Measurements from ENCODE around the gene HASPIN.
"Not testable (repeated sequence)": the region's sequence is repeated elsewhere in the genome, so short reads cannot be mapped to it uniquely, and the experiment has no call there.

Gene HASPIN

GRCh38 chr17:3734911-3735276, 11.2 kb downstream of the HASPIN start:
- H3K79me1 ChIP-seq (ENCODE audit: low read length); H2AFZ ChIP-seq (ENCODE audit: insufficient read depth, low read length, poor library complexity); H3K4me1 ChIP-seq (ENCODE audit: control insufficient read depth in 1 of 2, insufficient read depth in 2 of 2, low read length in 2 of 2); H4K91ac ChIP-seq (ENCODE audit: low read depth, low read length); H3K4ac ChIP-seq (ENCODE audit: low read depth, low read length); H3K18ac ChIP-seq (ENCODE audit: low read length); H3K9me3 ChIP-seq (ENCODE audit: insufficient read depth, low read depth, low read length); H3K4me2 ChIP-seq (ENCODE audit: low read length); H2BK12ac ChIP-seq (ENCODE audit: low read length); H2BK5ac ChIP-seq (ENCODE audit: low read depth, low read length, poor library complexity); H3K14ac ChIP-seq (ENCODE audit: low read length); H3K23ac ChIP-seq (ENCODE audit: low read length); H4K12ac ChIP-seq (ENCODE audit: low read depth, low read length); H3K79me2 ChIP-seq (ENCODE audit: control insufficient read depth, insufficient read depth, low read length, poor library complexity); H2AK5ac ChIP-seq (ENCODE audit: low read length); H3K27me3 ChIP-seq (ENCODE audit: insufficient read depth, low read length); H3K36me3 ChIP-seq (ENCODE audit: control insufficient read depth in 1 of 2, insufficient read depth in 2 of 2, low read length in 2 of 2); DNase-seq; H4K8ac ChIP-seq (ENCODE audit: low read depth, low read length); H3K9ac ChIP-seq (ENCODE audit: low read length); H2BK120ac ChIP-seq (ENCODE audit: insufficient read depth, low read length, poor library complexity); H3K4me3 ChIP-seq (ENCODE audit: low read depth, low read length); H3K27ac ChIP-seq (ENCODE audit: low read depth, low read length): not testable (repeated sequence)
- WGBS (ENCODE audit: extremely low coverage, insufficient coverage, insufficient read length) = no CpG with 5 or more reads among the region's 10 CpGs

DNA sequence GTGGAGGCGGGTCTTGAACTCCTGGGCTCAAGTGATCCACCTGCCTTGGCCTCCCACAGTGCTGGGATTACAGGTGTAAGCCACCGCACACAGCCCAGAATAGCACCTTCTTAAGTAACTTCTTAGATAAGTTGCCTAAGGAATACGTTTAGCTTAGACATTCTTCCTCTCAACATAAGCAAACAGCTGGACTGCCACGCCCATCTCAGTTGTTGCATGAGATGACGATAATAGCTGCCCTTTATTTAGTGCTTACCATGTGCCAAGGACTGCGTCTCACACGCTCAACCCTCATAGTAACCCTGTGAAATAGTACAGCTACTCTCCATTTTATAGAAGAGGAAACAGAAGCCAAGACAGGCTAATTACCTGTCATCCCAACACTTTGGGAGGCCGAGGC, 11.8 kb downstream of the HASPIN start:
- H3K4me2 ChIP-seq (ENCODE audit: low read length) = no peak overlapping the region
- H3K9me3 ChIP-seq (ENCODE audit: insufficient read depth, low read depth, low read length) = no peaks in the 10 kb centered on the region
- no peak overlapping the region for H4K8ac ChIP-seq (ENCODE audit: low read depth, low read length)
- no peak overlapping the region for H3K4me3 ChIP-seq (ENCODE audit: low read depth, low read length)
- H3K79me1 ChIP-seq (ENCODE audit: low read length) = peaks cover 3% of the 10 kb centered on the region
- no peak overlapping the region for H2AFZ ChIP-seq (ENCODE audit: insufficient read depth, low read length, poor library complexity)
- no peak overlapping the region for H2BK120ac ChIP-seq (ENCODE audit: insufficient read depth, low read length, poor library complexity)
- no CpG with 5 or more reads among the region's 8 CpGs for WGBS (ENCODE audit: extremely low coverage, insufficient coverage, insufficient read length)
- H4K12ac ChIP-seq (ENCODE audit: low read depth, low read length) = no peak overlapping the region
- H3K18ac ChIP-seq (ENCODE audit: low read length) = no peak overlapping the region
- H3K27me3 ChIP-seq (ENCODE audit: insufficient read depth, low read length) = no peaks in the 10 kb centered on the region
- no peak overlapping the region for H3K14ac ChIP-seq (ENCODE audit: low read length)
- no peak overlapping the region for H4K91ac ChIP-seq (ENCODE audit: low read depth, low read length)
- H3K79me2 ChIP-seq (ENCODE audit: control insufficient read depth, insufficient read depth, low read length, poor library complexity) = no peaks in the 10 kb centered on the region
- no peak overlapping the region for H2AK5ac ChIP-seq (ENCODE audit: low read length)
- no peaks in the 10 kb centered on the region for H3K36me3 ChIP-seq (ENCODE audit: control insufficient read depth in 1 of 2, insufficient read depth in 2 of 2, low read length in 2 of 2)
- H3K23ac ChIP-seq (ENCODE audit: low read length) = no peak overlapping the region
- peaks cover 5% of the 10 kb centered on the region in 2 experiments for H3K4me1 ChIP-seq (ENCODE audit: control insufficient read depth in 1 of 2, insufficient read depth in 2 of 2, low read length in 2 of 2)
- no peak overlapping the region for H2BK12ac ChIP-seq (ENCODE audit: low read length)
- H3K9ac ChIP-seq (ENCODE audit: low read length) = no peak overlapping the region
- no peak for DNase-seq
- no peak overlapping the region for H3K4ac ChIP-seq (ENCODE audit: low read depth, low read length)
- no peak overlapping the region for H3K27ac ChIP-seq (ENCODE audit: low read depth, low read length)
- no peak overlapping the region for H2BK5ac ChIP-seq (ENCODE audit: low read depth, low read length, poor library complexity)

GRCh38 chr17:3738562-3739295, 15.0 kb downstream of the HASPIN start:
- Histone ChIP-seq H2BK12ac (ENCODE audit: low read length) (no peak overlapping the region), H3K4me3 (ENCODE audit: low read depth, low read length) (no peak overlapping the region), H2AFZ (ENCODE audit: insufficient read depth, low read length, poor library complexity) (no peak overlapping the region), H3K14ac (ENCODE audit: low read length) (no peak overlapping the region), H4K8ac (ENCODE audit: low read depth, low read length) (no peak overlapping the region), H3K79me2 (ENCODE audit: control insufficient read depth, insufficient read depth, low read length, poor library complexity) (no peaks in the 10 kb centered on the region), H3K18ac (ENCODE audit: low read length) (no peak overlapping the region), H4K12ac (ENCODE audit: low read depth, low read length) (no peak overlapping the region), H3K4me1 (ENCODE audit: control insufficient read depth in 1 of 2, insufficient read depth in 2 of 2, low read length in 2 of 2) (no peaks in the 10 kb centered on the region), H3K27ac (ENCODE audit: low read depth, low read length) (no peak overlapping the region), H3K9ac (ENCODE audit: low read length) (no peak overlapping the region), H2BK120ac (ENCODE audit: insufficient read depth, low read length, poor library complexity) (no peak overlapping the region), H2AK5ac (ENCODE audit: low read length) (no peak overlapping the region), H3K79me1 (ENCODE audit: low read length) (no peaks in the 10 kb centered on the region), H4K91ac (ENCODE audit: low read depth, low read length) (no peak overlapping the region), H3K36me3 (ENCODE audit: control insufficient read depth in 1 of 2, insufficient read depth in 2 of 2, low read length in 2 of 2) (no peaks in the 10 kb centered on the region), H3K4me2 (ENCODE audit: low read length) (no peak overlapping the region), H2BK5ac (ENCODE audit: low read depth, low read length, poor library complexity) (no peak overlapping the region), H3K27me3 (ENCODE audit: insufficient read depth, low read length) (no peaks in the 10 kb centered on the region), H3K23ac (ENCODE audit: low read length) (no peak overlapping the region), H3K9me3 (ENCODE audit: insufficient read depth, low read depth, low read length) (no peaks in the 10 kb centered on the region), H3K4ac (ENCODE audit: low read depth, low read length) (no peak overlapping the region)
- peak; percentile 73 to 78 for DNase-seq
- WGBS (ENCODE audit: extremely low coverage, insufficient coverage, insufficient read length) = no CpG with 5 or more reads among the region's 16 CpGs

- H3K9me3 ChIP-seq (ENCODE audit: insufficient read depth, low read depth, low read length) = no peaks in the 10 kb centered on the region
- no peaks in the 10 kb centered on the region for H3K79me2 ChIP-seq (ENCODE audit: control insufficient read depth, insufficient read depth, low read length, poor library complexity)
- H3K14ac ChIP-seq (ENCODE audit: low read length) = no peak overlapping the region
- H3K27me3 ChIP-seq (ENCODE audit: insufficient read depth, low read length) = no peaks in the 10 kb centered on the region
- DNase-seq = no peak
- H2BK120ac ChIP-seq (ENCODE audit: insufficient read depth, low read length, poor library complexity) = no peak overlapping the region
- H3K23ac ChIP-seq (ENCODE audit: low read length) = no peak overlapping the region
- H4K8ac ChIP-seq (ENCODE audit: low read depth, low read length) = no peak overlapping the region
- H4K12ac ChIP-seq (ENCODE audit: low read depth, low read length) = no peak overlapping the region
- no peaks in the 10 kb centered on the region for H3K4me1 ChIP-seq (ENCODE audit: control insufficient read depth in 1 of 2, insufficient read depth in 2 of 2, low read length in 2 of 2)
- no peak overlapping the region for H4K91ac ChIP-seq (ENCODE audit: low read depth, low read length)
- no peaks in the 10 kb centered on the region for H3K36me3 ChIP-seq (ENCODE audit: control insufficient read depth in 1 of 2, insufficient read depth in 2 of 2, low read length in 2 of 2)
- H2AK5ac ChIP-seq (ENCODE audit: low read length) = no peak overlapping the region
- no peak overlapping the region for H3K18ac ChIP-seq (ENCODE audit: low read length)
- H3K4me2 ChIP-seq (ENCODE audit: low read length) = no peak overlapping the region
- H3K79me1 ChIP-seq (ENCODE audit: low read length) = no peaks in the 10 kb centered on the region
- H2AFZ ChIP-seq (ENCODE audit: insufficient read depth, low read length, poor library complexity) = no peak overlapping the region
- H3K4ac ChIP-seq (ENCODE audit: low read depth, low read length) = no peak overlapping the region
- WGBS (ENCODE audit: extremely low coverage, insufficient coverage, insufficient read length) = no CpG with 5 or more reads among the region's 16 CpGs
- no peak overlapping the region for H3K27ac ChIP-seq (ENCODE audit: low read depth, low read length)
- no peak overlapping the region for H3K9ac ChIP-seq (ENCODE audit: low read length)
- H2BK12ac ChIP-seq (ENCODE audit: low read length) = no peak overlapping the region
- no peak overlapping the region for H2BK5ac ChIP-seq (ENCODE audit: low read depth, low read length, poor library complexity)
- H3K4me3 ChIP-seq (ENCODE audit: low read depth, low read length) = no peak overlapping the region
Measured at GRCh38 chr17:3739422-3740124, 15.9 kb downstream of the HASPIN start.

All from trophoblast cell (in vitro differentiated cells and primary cell).